Tibial nerve (tissue), 4 donors: ENCODE data around the gene KNTC1.
"Not testable (repeated sequence)": the region's sequence is repeated elsewhere in the genome, so short reads cannot be mapped to it uniquely, and the experiment has no call there.

ENCODE experiments used
- EP300 ChIP-seq, 2 donors: sonication (generic); formaldehyde crosslinking; IDR thresholded peaks; one replicate each; pipeline ENCODE4 v1.6.1; 2017; ENCODE audit warnings: antibody characterized with exemption in 2 of 2, mild to moderate bottlenecking in 1 of 2
- POLR2A ChIP-seq, 2 donors: fragments of 450-650 bp; IDR thresholded peaks; one replicate each; pipeline ENCODE4 v1.6.1; 2017; ENCODE audit warnings: antibody characterized with exemption in 2 of 2, mild to moderate bottlenecking in 2 of 2, moderate library complexity in 2 of 2
- TF ChIP-seq, protein P1 (sequence below), 5 experiments: fragments of 200-600 bp in 3 of 5; fragments of 450-650 bp in 2 of 5; sonication (generic) in 3 of 5; IDR thresholded peaks; one replicate each; pipeline ENCODE4 v1.5.1; 2016 to 2019; ENCODE audit warnings: antibody characterized with exemption in 5 of 5, mild to moderate bottlenecking in 3 of 5, moderate library complexity in 2 of 5

DNA sequence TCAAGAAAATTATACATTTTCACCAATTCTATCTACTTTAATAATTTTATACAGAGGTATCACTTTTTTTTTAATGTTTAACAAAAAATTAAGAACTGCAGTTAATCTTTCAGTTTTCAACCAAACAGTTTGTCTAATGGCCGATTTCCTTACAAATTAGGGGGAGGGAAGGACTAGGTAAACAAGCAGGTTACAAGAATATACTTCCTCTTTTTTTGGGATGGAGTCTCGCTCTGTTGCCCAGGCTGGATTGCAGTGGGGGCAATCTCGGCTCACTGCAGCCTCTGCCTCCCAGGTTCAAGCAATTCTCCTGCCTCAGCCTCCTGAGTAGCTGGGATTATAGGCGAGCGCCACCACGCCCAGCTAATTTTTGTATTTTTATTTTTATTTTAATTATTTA, 33.8 kb upstream of the KNTC1 start:
- TF ChIP-seq, protein P1, sequence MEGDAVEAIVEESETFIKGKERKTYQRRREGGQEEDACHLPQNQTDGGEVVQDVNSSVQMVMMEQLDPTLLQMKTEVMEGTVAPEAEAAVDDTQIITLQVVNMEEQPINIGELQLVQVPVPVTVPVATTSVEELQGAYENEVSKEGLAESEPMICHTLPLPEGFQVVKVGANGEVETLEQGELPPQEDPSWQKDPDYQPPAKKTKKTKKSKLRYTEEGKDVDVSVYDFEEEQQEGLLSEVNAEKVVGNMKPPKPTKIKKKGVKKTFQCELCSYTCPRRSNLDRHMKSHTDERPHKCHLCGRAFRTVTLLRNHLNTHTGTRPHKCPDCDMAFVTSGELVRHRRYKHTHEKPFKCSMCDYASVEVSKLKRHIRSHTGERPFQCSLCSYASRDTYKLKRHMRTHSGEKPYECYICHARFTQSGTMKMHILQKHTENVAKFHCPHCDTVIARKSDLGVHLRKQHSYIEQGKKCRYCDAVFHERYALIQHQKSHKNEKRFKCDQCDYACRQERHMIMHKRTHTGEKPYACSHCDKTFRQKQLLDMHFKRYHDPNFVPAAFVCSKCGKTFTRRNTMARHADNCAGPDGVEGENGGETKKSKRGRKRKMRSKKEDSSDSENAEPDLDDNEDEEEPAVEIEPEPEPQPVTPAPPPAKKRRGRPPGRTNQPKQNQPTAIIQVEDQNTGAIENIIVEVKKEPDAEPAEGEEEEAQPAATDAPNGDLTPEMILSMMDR (IDR thresholded peaks at IDR 0.05), result not testable (repeated sequence)
- not testable (repeated sequence) for TF ChIP-seq POLR2A, EP300 (IDR thresholded peaks at IDR 0.05)
